ENCODE results near the gene MLX.
A peak's percentile ranks its signal among the peaks of the same experiment; 100 is the strongest.
"Not testable (repeated sequence)": the region's sequence is repeated elsewhere in the genome, so short reads cannot be mapped to it uniquely, and the experiment has no call there.

Gene MLX

GRCh38 chr17:42554250-42555121 lies 12.4 kb upstream of the MLX start:
- DNase-seq (ENCODE audit: low read depth, low spot score): no peak

GRCh38 chr17:42555122-42555622 lies 11.7 kb upstream of the MLX start:
- no peak for DNase-seq (ENCODE audit: low read depth, low spot score)
- Histone ChIP-seq H3K27me3 (ENCODE audit: insufficient read depth, insufficient read length) (no peaks in the 10 kb centered on the region), H3K9me3 (ENCODE audit: insufficient read depth, low read length) (no peaks in the 10 kb centered on the region), H3K4me1 (ENCODE audit: insufficient read depth, insufficient read length) (peaks cover 8% of the 10 kb centered on the region), H3K9ac (ENCODE audit: insufficient read length, low read depth) (peak overlapping the region; percentile 86), H3K4me3 (ENCODE audit: insufficient read length, low read depth) (peak overlapping the region; percentile 81), H3K36me3 (ENCODE audit: insufficient read depth, insufficient read length, low read length) (peaks cover 11% of the 10 kb centered on the region)
- no peak for TF ChIP-seq YY1 (IDR thresholded peaks at IDR 0.05; ENCODE audit: insufficient read depth, insufficient read length)
- TF ChIP-seq ZNF274 (IDR thresholded peaks at IDR 0.05; ENCODE audit: low read depth, low read length): no peak
- TF ChIP-seq SUZ12 (IDR thresholded peaks at IDR 0.05; ENCODE audit: extremely low read depth, insufficient read depth, insufficient read length): no peak

More at GRCh38 chr17:42554250-42555121, 12.4 kb upstream of the MLX start:
- Histone ChIP-seq H3K27me3 (ENCODE audit: insufficient read depth, insufficient read length) (no peaks in the 10 kb centered on the region), H3K4me3 (ENCODE audit: insufficient read length, low read depth) (peak overlapping the region; percentile 81), H3K9ac (ENCODE audit: insufficient read length, low read depth) (peak overlapping the region; percentile 86), H3K36me3 (ENCODE audit: insufficient read depth, insufficient read length, low read length) (peaks cover 11% of the 10 kb centered on the region), H3K9me3 (ENCODE audit: insufficient read depth, low read length) (no peaks in the 10 kb centered on the region), H3K4me1 (ENCODE audit: insufficient read depth, insufficient read length) (peaks cover 9% of the 10 kb centered on the region)
- TF ChIP-seq SUZ12 (IDR thresholded peaks at IDR 0.05; ENCODE audit: extremely low read depth, insufficient read depth, insufficient read length) (no peak), ZNF274 (IDR thresholded peaks at IDR 0.05; ENCODE audit: low read depth, low read length) (no peak), YY1 (IDR thresholded peaks at IDR 0.05; ENCODE audit: insufficient read depth, insufficient read length) (no peak)

GRCh38 chr17:42555961-42556617 lies 10.8 kb upstream of the MLX start:
- not testable (repeated sequence) for H3K9ac ChIP-seq (ENCODE audit: insufficient read length, low read depth); DNase-seq (ENCODE audit: low read depth, low spot score)

GRCh38 chr17:42559075-42559474 lies 7.8 kb upstream of the MLX start:
- no peak for DNase-seq (ENCODE audit: low read depth, low spot score)
- no peak for TF ChIP-seq SUZ12 (IDR thresholded peaks at IDR 0.05; ENCODE audit: extremely low read depth, insufficient read depth, insufficient read length)
- no peak for TF ChIP-seq YY1 (IDR thresholded peaks at IDR 0.05; ENCODE audit: insufficient read depth, insufficient read length)
- TF ChIP-seq ZNF274 (IDR thresholded peaks at IDR 0.05; ENCODE audit: low read depth, low read length): no peak
- peaks cover 10% of the 10 kb centered on the region for H3K4me1 ChIP-seq (ENCODE audit: insufficient read depth, insufficient read length)
- H3K4me3 ChIP-seq (ENCODE audit: insufficient read length, low read depth): no peak overlapping the region
- H3K27me3 ChIP-seq (ENCODE audit: insufficient read depth, insufficient read length): no peaks in the 10 kb centered on the region
- no peaks in the 10 kb centered on the region for H3K9me3 ChIP-seq (ENCODE audit: insufficient read depth, low read length)
- peaks cover 14% of the 10 kb centered on the region for H3K36me3 ChIP-seq (ENCODE audit: insufficient read depth, insufficient read length, low read length)
- H3K9ac ChIP-seq (ENCODE audit: insufficient read length, low read depth): no peak overlapping the region

More at GRCh38 chr17:42555961-42556617, 10.8 kb upstream of the MLX start:
- not testable (repeated sequence) for H3K4me1 ChIP-seq (ENCODE audit: insufficient read depth, insufficient read length); H3K27me3 ChIP-seq (ENCODE audit: insufficient read depth, insufficient read length); H3K4me3 ChIP-seq (ENCODE audit: insufficient read length, low read depth); H3K9me3 ChIP-seq (ENCODE audit: insufficient read depth, low read length)
- H3K36me3 ChIP-seq (ENCODE audit: insufficient read depth, insufficient read length, low read length): peaks cover 11% of the 10 kb centered on the region

- no peak for TF ChIP-seq SUZ12 (IDR thresholded peaks at IDR 0.05; ENCODE audit: extremely low read depth, insufficient read depth, insufficient read length)
- TF ChIP-seq ZNF274 (IDR thresholded peaks at IDR 0.05; ENCODE audit: low read depth, low read length): no peak
- no peak for TF ChIP-seq YY1 (IDR thresholded peaks at IDR 0.05; ENCODE audit: insufficient read depth, insufficient read length)
- no peaks in the 10 kb centered on the region for H3K27me3 ChIP-seq (ENCODE audit: insufficient read depth, insufficient read length)
- no peak overlapping the region for H3K4me3 ChIP-seq (ENCODE audit: insufficient read length, low read depth)
- DNase-seq (ENCODE audit: low read depth, low spot score): no peak
- H3K9me3 ChIP-seq (ENCODE audit: insufficient read depth, low read length): no peaks in the 10 kb centered on the region
- peaks cover 9% of the 10 kb centered on the region for H3K4me1 ChIP-seq (ENCODE audit: insufficient read depth, insufficient read length)
- H3K9ac ChIP-seq (ENCODE audit: insufficient read length, low read depth): no peak overlapping the region
- peaks cover 25% of the 10 kb centered on the region for H3K36me3 ChIP-seq (ENCODE audit: insufficient read depth, insufficient read length, low read length)
Measured at GRCh38 chr17:42560246-42560645, 6.7 kb upstream of the MLX start.

- TF ChIP-seq SUZ12 (IDR thresholded peaks at IDR 0.05; ENCODE audit: extremely low read depth, insufficient read depth, insufficient read length) (no peak), YY1 (IDR thresholded peaks at IDR 0.05; ENCODE audit: insufficient read depth, insufficient read length) (no peak), ZNF274 (IDR thresholded peaks at IDR 0.05; ENCODE audit: low read depth, low read length) (no peak)
- Histone ChIP-seq H3K9me3 (ENCODE audit: insufficient read depth, low read length) (no peaks in the 10 kb centered on the region), H3K4me3 (ENCODE audit: insufficient read length, low read depth) (peak within 1 kb of the TSS; percentile 93), H3K4me1 (ENCODE audit: insufficient read depth, insufficient read length) (peaks cover 16% of the 10 kb centered on the region), H3K9ac (ENCODE audit: insufficient read length, low read depth) (peak within 1 kb of the TSS; percentile 87), H3K36me3 (ENCODE audit: insufficient read depth, insufficient read length, low read length) (peaks cover 40% of the 10 kb centered on the region), H3K27me3 (ENCODE audit: insufficient read depth, insufficient read length) (no peaks in the 10 kb centered on the region)
- DNase-seq (ENCODE audit: low read depth, low spot score): peak; percentile 95
Measured at GRCh38 chr17:42561897-42562387, 5.0 kb upstream of the MLX start, which contains the start of gene COASY. COASY (plus strand) TSS chr17:42562148; CDS start chr17:42562623, 475 bp downstream.

Measured in NT2/D1 (cell line).